WI38 (cell line): ENCODE measurements around the gene COLGALT1.
"Not testable (repeated sequence)": the region's sequence is repeated elsewhere in the genome, so short reads cannot be mapped to it uniquely, and the experiment has no call there.

Experiments used
- H3K4me3 ChIP-seq: 2 replicates; pipeline ENCODE4 v1.5.1; 2011; ENCODE audit warnings: low read depth, mild to moderate bottlenecking, control low read depth, low read length
- CTCF ChIP-seq: IDR thresholded peaks from 2 replicates; pipeline ENCODE4 v1.5.1; 2012; ENCODE audit warnings: low read depth, mild to moderate bottlenecking, control low read depth, low read length

Gene COLGALT1

GRCh38 chr19:17555480-17555928 is at the start of gene COLGALT1:
TSS of gene COLGALT1 (plus strand) at chr19:17555649. CDS start at chr19:17555714, 65 bp downstream.
- TF ChIP-seq CTCF: no peak
- H3K4me3 ChIP-seq: peak within 1 kb of the TSS; percentile 85

- H3K4me3 ChIP-seq: no peak overlapping the region
- no peak for TF ChIP-seq CTCF
These were observed 48.7 kb upstream of the COLGALT1 start for GRCh38 chr19:17506745-17507144.

GRCh38 chr19:17508558-17508933 is 46.9 kb upstream of the COLGALT1 start:
- H3K4me3 ChIP-seq: not testable (repeated sequence)

- no peak for TF ChIP-seq CTCF
- peak overlapping the region; percentile 82 for H3K4me3 ChIP-seq
These were observed 45.0 kb upstream of the COLGALT1 start for GRCh38 chr19:17510220-17510993.

- peak overlapping the region; percentile 82 for H3K4me3 ChIP-seq
- TF ChIP-seq CTCF: no peak
These were observed 43.5 kb upstream of the COLGALT1 start for GRCh38 chr19:17511724-17512573.

- no peak for TF ChIP-seq CTCF
- H3K4me3 ChIP-seq: peak overlapping the region; percentile 82
These were observed 42.9 kb upstream of the COLGALT1 start for GRCh38 chr19:17512574-17512939.

- no peak overlapping the region for H3K4me3 ChIP-seq
- no peak for TF ChIP-seq CTCF
These were observed 39.9 kb upstream of the COLGALT1 start for GRCh38 chr19:17515408-17516149.
